ENCODE data around the gene PUS1.

The PUS1 gene

GRCh38 chr12:131902332-131903241 lies 26.5 kb upstream of the PUS1 start:
- TF ChIP-seq MAX (IDR thresholded peaks at IDR 0.05; ENCODE audit: low read depth, low read length) (no peak), MYC (IDR thresholded peaks at IDR 0.05; ENCODE audit: low read depth, low read length) (no peak), CTCF (IDR thresholded peaks at IDR 0.05; ENCODE audit: low read depth, low read length) (no peak), POLR2A (IDR thresholded peaks at IDR 0.05; ENCODE audit: extremely low read depth, insufficient read length) (no peak)
- DNase-seq (ENCODE audit: low read depth), result no peak
- H3K4me3 ChIP-seq (ENCODE audit: low read depth, low read length), result no peak overlapping the region

- H3K4me3 ChIP-seq (ENCODE audit: low read depth, low read length), result no peak overlapping the region
- no peak for TF ChIP-seq MAX (IDR thresholded peaks at IDR 0.05; ENCODE audit: low read depth, low read length)
- TF ChIP-seq POLR2A (IDR thresholded peaks at IDR 0.05; ENCODE audit: extremely low read depth, insufficient read length), result no peak
- TF ChIP-seq MYC (IDR thresholded peaks at IDR 0.05; ENCODE audit: low read depth, low read length), result no peak
- TF ChIP-seq CTCF (IDR thresholded peaks at IDR 0.05; ENCODE audit: low read depth, low read length), result no peak
- no peak for DNase-seq (ENCODE audit: low read depth)
Measured at GRCh38 chr12:131903270-131904255, 25.5 kb upstream of the PUS1 start.

GRCh38 chr12:131904346-131904745 lies 24.7 kb upstream of the PUS1 start:
- H3K4me3 ChIP-seq (ENCODE audit: low read depth, low read length), result no peak overlapping the region
- no peak for DNase-seq (ENCODE audit: low read depth)
- no peak for TF ChIP-seq MAX (IDR thresholded peaks at IDR 0.05; ENCODE audit: low read depth, low read length)
- no peak for TF ChIP-seq CTCF (IDR thresholded peaks at IDR 0.05; ENCODE audit: low read depth, low read length)
- no peak for TF ChIP-seq MYC (IDR thresholded peaks at IDR 0.05; ENCODE audit: low read depth, low read length)
- TF ChIP-seq POLR2A (IDR thresholded peaks at IDR 0.05; ENCODE audit: extremely low read depth, insufficient read length), result no peak

- no peak for TF ChIP-seq MYC (IDR thresholded peaks at IDR 0.05; ENCODE audit: low read depth, low read length)
- no peak for TF ChIP-seq POLR2A (IDR thresholded peaks at IDR 0.05; ENCODE audit: extremely low read depth, insufficient read length)
- TF ChIP-seq CTCF (IDR thresholded peaks at IDR 0.05; ENCODE audit: low read depth, low read length), result no peak
- no peak for TF ChIP-seq MAX (IDR thresholded peaks at IDR 0.05; ENCODE audit: low read depth, low read length)
- no peak for DNase-seq (ENCODE audit: low read depth)
- no peak overlapping the region for H3K4me3 ChIP-seq (ENCODE audit: low read depth, low read length)
Measured at GRCh38 chr12:131905081-131905629, 23.9 kb upstream of the PUS1 start.

GRCh38 chr12:131905630-131906091 lies 23.4 kb upstream of the PUS1 start:
- TF ChIP-seq MAX (IDR thresholded peaks at IDR 0.05; ENCODE audit: low read depth, low read length) (no peak), POLR2A (IDR thresholded peaks at IDR 0.05; ENCODE audit: extremely low read depth, insufficient read length) (no peak), CTCF (IDR thresholded peaks at IDR 0.05; ENCODE audit: low read depth, low read length) (no peak), MYC (IDR thresholded peaks at IDR 0.05; ENCODE audit: low read depth, low read length) (no peak)
- DNase-seq (ENCODE audit: low read depth), result no peak
- no peak overlapping the region for H3K4me3 ChIP-seq (ENCODE audit: low read depth, low read length)

Measured in NB4 (cell line).